Central memory CD4-positive, alpha-beta T cell (primary cell): ENCODE results near the gene KRTAP6-2.

Experiments used
- DNase-seq: peaks from one replicate; pipeline ENCODE4 v3.0.0; 2022
- total RNA-seq, 3 experiments: gene quantifications; one replicate each; lab custom pipeline; 2026; lab: John Stamatoyannopoulos, UW

KRTAP6-2 gene, protein sequence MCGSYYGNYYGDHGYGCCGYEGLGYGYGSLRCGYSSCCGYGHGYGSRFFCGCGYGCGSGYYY
- total RNA-seq: 0 reads per million in 3 experiments

DNA sequence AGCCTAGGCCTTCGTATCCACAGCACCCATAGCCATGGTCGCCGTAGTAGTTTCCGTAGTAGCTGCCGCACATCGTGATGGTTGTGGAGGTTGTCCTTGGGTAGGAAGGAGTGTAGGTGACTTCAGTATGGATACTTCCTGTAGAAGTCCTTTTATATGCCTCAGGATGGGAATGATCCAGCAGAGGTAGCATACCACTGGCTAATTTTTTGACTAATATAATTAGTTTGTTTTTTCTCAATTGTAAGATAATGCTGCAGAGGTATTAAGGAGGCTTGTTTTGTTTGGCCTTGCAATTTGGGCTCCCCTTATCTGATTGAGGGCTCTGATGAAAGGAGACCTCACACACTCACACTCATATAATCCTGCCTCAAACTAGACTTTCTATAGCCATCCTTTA is at the start of gene KRTAP6-2:
TSS of gene KRTAP6-2 (minus strand) at position 101 of the 400 bp plus-strand sequence. CDS start at position 73, 28 bp downstream.
- DNase-seq: no peak

- no peak for DNase-seq
These were observed 48.3 kb upstream of the KRTAP6-2 start for GRCh38 chr21:30646904-30647414.

GRCh38 chr21:30642564-30642963 is 43.9 kb upstream of the KRTAP6-2 start, which contains the start of gene KRTAP20-3:
TSS of gene KRTAP20-3 (plus strand) at chr21:30642864.
- no peak for DNase-seq

GRCh38 chr21:30638686-30639085 is 40.0 kb upstream of the KRTAP6-2 start:
- no peak for DNase-seq

DNA sequence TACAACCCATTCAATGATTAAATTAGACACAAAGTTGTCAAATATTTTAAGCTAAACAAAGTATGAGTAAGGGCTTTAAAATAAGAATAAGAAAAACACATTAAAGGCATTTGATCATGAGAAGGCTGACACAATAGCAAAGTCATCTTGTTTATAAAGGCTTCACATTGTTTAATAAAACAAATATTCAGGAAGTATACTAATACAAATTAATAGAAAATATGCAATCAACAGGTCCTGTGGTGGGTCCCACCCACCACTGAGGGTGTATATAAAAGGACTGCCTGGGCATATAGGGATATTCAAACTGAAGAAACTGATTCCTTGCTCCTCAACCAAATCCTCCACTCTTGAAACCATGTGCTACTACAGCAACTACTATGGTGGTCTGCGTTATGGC is 36.2 kb upstream of the KRTAP6-2 start, which contains the start of gene KRTAP20-2:
TSS of gene KRTAP20-2 (plus strand) at position 301 of the 400 bp plus-strand sequence. CDS start at position 359, 58 bp downstream.
- no peak for DNase-seq

DNA sequence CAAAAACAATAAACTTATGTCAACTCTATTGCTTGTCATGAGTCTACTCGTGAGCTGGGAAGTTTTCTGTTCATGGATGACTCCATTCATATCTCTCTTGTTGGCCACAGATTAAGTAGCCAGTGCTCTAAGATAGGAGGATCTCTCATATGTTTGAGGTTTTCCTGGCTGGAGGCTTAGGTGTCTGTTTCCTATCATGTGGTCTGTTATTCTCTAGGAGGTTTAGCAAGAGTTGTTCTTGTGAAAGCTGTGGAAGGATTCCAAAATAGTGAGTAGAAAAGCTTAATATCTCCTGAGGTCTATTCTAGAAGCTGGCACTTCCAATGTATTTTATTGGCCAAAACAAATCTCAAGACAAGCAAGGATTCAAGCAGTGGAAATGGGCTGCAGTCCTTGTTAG is 30.5 kb upstream of the KRTAP6-2 start:
- DNase-seq: no peak

DNA sequence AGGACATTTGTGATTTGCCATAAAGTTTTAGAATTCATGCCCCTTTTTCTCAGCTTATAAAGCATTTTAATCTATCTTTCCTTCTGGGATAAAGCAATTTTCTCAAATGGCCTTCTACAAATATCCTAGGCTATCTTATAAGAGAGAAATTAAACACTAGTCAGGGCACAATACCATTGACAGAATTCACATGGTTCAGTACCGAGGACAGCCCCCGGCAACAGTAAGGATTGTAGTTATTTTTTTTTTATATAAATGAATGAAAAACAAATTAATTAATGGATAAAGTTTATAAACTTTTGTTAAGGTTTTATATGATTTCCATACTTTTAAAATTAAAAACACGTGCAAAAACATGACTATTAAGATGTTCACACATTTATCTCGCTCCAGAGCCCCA is 29.4 kb upstream of the KRTAP6-2 start:
- DNase-seq: no peak

GRCh38 chr21:30625449-30626165 is 26.9 kb upstream of the KRTAP6-2 start:
- DNase-seq: no peak

DNA sequence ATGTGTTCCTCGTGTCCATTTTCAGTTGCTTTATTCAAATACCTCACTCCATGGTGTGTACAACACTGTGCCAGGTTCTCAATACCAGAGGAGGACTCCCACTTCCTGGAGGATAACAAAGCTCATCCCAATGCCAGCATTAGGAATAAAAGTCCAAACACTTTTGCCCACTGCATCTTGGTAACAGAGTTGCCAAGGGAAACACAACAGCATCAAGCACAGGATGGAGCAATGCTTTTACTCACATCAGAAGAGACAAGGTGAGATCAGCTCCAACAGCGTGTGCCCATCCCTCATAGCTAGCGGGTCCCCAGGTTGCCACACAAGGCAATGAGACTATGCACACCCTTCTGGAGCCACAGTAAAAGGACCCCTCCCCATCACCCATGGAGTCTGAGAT is 24.7 kb upstream of the KRTAP6-2 start:
- no peak for DNase-seq

DNA sequence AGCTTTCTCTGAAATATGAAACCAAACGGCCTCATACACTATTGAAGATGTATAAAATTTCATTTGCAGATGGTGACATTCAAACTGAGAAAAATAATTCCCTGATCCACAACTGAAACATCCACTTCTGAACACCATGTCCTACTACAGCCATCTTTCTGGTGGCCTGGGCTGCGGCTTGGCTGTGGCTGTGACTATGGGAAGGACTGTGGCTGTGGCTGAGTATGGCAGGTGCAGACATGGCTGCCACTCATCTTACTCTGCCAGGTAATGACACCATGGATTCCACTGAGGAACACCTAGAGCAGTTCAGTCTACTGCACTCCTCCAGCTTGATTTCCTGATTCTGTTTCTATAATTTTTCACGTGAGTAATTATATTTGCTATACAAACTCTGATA is 21.8 kb upstream of the KRTAP6-2 start, which contains the start of gene KRTAP20-4:
TSS of gene KRTAP20-4 (plus strand) at position 106 of the 400 bp plus-strand sequence.
- no peak for DNase-seq

DNA sequence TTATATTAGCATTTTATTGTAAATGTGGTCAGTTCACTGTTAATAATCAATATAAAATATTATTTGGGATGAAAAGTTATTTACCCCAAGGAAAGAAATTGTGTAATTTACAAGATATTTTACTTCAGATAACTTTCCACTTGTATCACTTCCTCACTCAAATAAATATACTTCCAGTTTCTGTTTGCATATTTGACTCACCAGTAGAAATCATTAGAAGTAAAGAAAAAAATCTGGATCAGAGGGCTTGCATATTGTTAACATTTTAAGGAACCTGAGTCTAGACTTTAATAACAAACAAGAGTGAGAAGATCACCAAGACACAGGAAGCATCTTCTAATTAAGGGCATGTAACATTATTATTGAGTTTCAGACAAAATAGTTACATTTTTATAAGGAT is 21.4 kb upstream of the KRTAP6-2 start:
- DNase-seq: no peak

DNA sequence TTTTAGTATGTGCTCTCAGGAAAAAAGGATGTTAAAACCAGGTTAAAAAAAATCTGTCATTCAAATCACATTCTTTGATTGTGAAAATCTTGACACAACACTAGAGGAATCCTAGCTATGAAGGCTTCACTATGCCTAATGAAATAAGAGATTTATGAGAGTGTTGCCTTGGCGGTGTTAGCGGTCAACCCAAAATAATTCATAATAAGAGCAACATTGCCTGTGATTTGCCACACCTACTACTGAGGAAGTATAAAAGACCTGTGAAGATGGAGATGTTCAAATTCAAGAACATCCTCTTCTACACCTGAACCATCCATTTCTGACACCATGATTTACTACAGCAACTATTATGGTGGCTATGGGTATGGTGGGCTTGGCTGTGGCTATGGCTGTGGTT is 17.4 kb upstream of the KRTAP6-2 start, which contains the start of gene KRTAP20-1:
TSS of gene KRTAP20-1 (plus strand) at position 301 of the 400 bp plus-strand sequence. CDS start at position 331, 30 bp downstream.
- DNase-seq: no peak

DNA sequence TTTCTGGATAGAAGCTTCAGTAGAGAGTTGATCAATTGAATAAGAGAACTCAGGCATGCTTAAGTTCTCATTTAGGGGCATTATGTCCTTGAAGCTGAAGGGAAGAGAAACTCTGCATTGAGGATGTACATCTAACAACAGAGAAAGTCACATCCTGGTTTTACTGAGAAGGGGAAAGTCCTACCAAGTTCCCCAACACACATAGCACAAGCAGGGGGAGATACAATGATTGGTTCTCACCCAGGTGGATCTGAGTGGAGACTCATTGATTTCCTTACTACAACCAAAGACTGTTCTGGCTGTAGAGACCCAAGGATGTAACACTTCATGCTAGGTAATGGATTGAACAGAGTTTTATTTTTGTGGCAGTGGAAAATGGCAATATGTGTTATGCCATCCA is 16.5 kb upstream of the KRTAP6-2 start:
- DNase-seq: no peak

DNA sequence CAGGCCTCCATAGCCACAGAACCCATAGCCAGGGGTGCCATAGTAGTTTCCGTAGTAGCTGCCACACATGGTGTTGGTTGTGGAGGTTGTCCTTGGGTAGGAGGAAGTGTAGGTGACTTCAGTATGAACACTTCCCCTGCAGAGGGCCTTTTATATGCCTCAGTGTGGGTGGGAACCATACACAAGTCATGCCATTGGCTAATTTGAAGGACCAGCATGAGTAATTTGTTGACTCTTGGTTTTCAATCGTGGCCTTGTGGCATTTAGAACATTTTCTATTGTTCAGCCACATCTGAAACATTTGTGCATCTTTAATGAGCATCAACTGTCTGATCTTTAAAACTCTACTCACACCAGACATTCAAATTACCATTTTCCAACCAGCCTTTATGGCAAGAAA is 15.1 kb upstream of the KRTAP6-2 start, which contains the start of gene KRTAP6-1:
TSS of gene KRTAP6-1 (minus strand) at position 95 of the 400 bp plus-strand sequence. CDS start at position 69, 26 bp downstream.
- DNase-seq: no peak

GRCh38 chr21:30612132-30612531 is 13.4 kb upstream of the KRTAP6-2 start:
- DNase-seq: no peak

DNA sequence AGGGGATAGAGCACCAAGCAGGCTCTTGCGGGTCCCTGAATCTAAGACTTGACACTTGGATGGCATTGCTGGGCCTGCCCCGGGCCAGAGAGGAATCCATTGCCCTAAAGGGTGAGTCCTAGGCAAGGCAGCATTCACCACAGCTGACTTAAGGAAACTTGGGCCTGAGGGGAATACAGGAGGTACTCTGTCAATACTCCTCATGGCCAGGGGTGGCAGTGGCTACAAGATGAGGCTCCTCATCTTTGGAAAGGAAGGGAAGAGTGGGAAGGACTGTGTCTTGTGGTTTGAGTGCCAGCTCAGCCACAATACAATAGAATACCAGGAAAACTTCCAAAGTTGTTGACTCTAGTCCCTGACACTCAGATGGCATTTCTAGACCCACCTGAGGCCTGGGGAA is 7.3 kb upstream of the KRTAP6-2 start:
- no peak for DNase-seq

- no peak for DNase-seq
These were observed 2.1 kb upstream of the KRTAP6-2 start, which contains the start of gene KRTAP22-1 for GRCh38 chr21:30600787-30601186. TSS of gene KRTAP22-1 (plus strand) at chr21:30601087.

DNA sequence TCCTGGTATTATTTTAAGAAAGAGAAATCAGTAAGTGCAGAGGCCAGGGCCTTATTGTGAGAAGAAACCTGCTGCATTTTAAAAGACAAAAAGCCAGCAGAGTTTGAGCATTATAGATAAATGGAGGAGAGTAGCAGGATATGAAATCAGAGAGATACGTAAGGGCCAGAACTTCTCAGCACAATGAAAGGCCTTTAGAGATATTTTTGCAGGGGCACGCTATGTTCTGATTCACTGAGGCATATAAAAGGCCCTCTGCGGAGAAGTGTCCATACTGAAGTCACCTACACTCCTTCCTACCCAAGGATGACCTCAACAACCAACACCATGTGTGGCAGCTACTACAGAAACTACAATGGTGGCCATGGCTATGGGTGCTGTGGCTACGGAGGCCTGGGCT is 6.6 kb downstream of the KRTAP6-2 start, which contains the start of gene KRTAP6-3:
TSS of gene KRTAP6-3 (plus strand) at position 301 of the 400 bp plus-strand sequence. CDS start at position 307, 6 bp downstream.
- no peak for DNase-seq

DNA sequence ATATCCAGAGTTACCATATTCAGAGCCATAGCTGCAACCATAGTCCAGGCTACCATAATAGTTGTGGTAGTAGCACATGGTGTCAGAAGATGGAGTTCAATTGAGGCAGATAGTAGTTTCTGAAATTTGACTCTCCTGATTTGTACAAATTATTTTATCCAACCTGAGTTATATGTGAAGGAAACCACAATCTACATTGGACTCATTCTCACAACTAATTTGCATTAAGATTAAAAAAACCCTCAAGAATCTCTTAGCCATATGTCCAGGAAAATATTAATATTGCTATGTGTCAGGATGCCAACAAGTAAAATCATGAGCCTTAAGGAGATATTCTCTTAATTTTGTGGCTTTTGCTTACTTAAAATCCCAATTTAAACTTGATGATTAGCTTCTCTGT is 8.4 kb downstream of the KRTAP6-2 start, which contains the start of gene KRTAP22-2:
TSS of gene KRTAP22-2 (minus strand) at position 101 of the 400 bp plus-strand sequence.
- no peak for DNase-seq

DNA sequence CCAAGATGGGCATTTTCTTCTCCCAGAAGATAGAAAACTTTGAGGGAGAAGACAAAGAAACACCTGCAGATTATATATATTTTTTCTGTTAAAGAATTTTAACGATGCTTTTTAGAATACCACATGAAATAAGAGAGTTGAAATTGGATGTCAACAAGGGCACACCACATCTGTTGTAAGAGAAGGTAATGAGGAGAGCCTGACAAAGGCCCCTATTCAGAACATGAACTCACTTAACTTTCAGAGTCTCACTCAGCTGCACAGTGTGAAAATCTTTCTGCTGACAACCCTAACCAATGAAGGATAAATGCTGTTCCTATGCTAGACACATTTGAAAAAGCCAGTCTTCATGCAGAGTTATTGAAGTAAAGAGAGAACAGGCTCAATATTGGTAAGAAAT is 15.8 kb downstream of the KRTAP6-2 start:
- no peak for DNase-seq

GRCh38 chr21:30580132-30580531 is 18.6 kb downstream of the KRTAP6-2 start:
- no peak for DNase-seq

DNA sequence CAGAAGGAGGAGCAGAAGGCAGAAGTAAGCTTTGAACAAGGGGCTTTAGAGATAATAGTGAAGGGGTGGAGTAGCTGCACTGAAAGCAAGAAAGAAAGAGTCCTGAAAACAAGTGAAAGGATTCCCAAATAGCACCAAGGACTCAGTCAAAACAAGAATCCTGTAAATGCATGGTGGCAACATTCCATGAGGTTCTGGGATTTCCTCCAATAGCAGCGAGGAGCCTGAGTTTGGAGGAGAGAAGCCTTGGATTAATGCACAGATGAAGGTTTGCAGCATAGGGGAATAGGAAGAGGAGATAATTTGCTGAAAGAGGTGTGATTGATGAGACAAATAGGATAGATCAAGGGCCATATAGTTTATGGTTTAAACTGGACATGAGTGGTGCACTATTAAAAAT is 19.4 kb downstream of the KRTAP6-2 start:
- no peak for DNase-seq

DNA sequence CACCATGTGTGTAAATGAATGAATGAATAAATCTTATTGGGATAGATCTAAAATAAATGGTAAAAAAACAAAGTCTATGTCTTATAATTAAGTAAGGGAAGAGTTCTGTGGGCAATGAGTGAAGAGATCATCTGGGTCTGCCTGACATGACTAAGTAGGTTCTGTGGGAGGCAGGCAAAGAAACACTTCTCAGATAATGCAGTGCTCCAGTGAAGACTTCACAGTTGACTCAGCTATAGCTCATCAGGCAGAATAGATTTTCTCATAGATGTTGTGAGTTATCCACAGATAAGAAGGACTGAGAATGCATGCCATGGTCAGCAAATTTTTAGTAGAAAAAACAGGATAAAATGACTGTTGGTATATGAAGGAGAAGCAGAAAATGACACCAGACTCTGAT is 20.9 kb downstream of the KRTAP6-2 start:
- no peak for DNase-seq

DNA sequence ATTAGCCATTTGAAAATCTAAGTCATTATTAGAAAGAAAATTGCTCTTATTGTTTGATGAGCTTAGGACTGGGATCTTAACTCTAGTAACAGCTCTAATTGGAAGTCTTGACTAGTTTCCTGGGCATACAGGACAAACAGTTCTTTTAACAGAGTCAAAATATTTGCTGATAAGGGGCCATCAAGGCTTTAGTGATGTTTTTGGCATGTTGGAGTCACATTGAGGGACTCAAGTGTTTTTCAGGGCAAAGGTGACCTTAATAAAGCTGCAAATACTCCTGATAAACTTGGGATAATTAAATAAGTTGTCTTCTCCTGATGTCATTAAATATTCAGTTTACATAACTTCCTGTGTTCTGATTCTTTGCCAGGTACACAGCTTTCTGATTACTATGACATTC is 31.1 kb downstream of the KRTAP6-2 start:
- DNase-seq: no peak
